Measurements from ENCODE around the gene CACNB2. TPM values are rescaled to one million over a fixed set of nuclear protein-coding genes. Genes with fewer than 3 reads are reported as not detected.

The CACNB2 gene
- total and polyA plus RNA-seq, 2 donors (not counting 3 experiments of a cell fraction or from before 2014, with no cell fraction given): not detected

DNA sequence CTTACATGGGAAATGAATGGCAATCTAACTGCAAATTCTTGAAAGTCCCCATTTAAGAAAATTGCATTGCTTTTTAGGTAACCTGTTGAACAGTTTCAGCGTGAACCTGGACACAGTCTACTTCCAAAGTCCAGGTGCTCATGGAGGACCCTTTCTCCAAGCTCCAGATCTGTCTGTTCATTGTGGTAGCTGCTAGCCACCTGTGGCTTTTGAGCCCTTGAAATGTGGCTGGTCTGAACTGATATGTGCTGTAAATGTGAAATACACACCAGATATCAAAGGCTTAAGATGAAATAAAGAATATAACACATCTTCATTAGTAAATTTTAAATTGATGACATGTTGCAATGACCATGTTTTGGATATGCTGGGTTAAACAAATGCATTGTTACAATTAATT, 4.2 kb downstream of the CACNB2 start:
- ChIA-PET CTCF (no interaction called here), POLR2A (no interaction called here)
- DNase-seq (ENCODE audit: low read depth, low spot score) (no peak), FAIRE-seq (no peak)
- no peaks in the 10 kb centered on the region for H3K9me1 ChIP-seq (replicated peaks; ENCODE audit: control insufficient read depth, extremely low read depth, insufficient read depth, low read length)
- dilution Hi-C loops (cut with MboI; ENCODE audit: extremely low pct_ligation_motif_present, low sequenced_read_pairs) (no loop called here), intact Hi-C loops (cut with micrococcal nuclease) (no loop called here)
- H3K36me3 ChIP-seq (ENCODE audit: control insufficient read depth in 2 of 2, extremely low read depth in 1 of 2, insufficient read depth in 2 of 2, low read length in 2 of 2): no peaks in the 10 kb centered on the region
- H3K9ac ChIP-seq (replicated peaks; ENCODE audit: extremely low read depth, insufficient read depth, low read length): no peak overlapping the region
- no peak overlapping the region for H3K4me3 ChIP-seq (replicated peaks in 1 of 3; ENCODE audit: insufficient read depth in 1 of 3, low read depth in 1 of 3, low read length in 3 of 3)
- no TSS peak for BruUV-seq (replicated peaks)
- H3K4me1 ChIP-seq (ENCODE audit: control insufficient read depth, extremely low read depth, insufficient read depth, low read length): no peaks in the 10 kb centered on the region
- H4K20me1 ChIP-seq (replicated peaks; ENCODE audit: control insufficient read depth, extremely low read depth, insufficient read depth, low read length): no peaks in the 10 kb centered on the region
- H3K27me3 ChIP-seq (ENCODE audit: control insufficient read depth in 2 of 2, insufficient read depth in 2 of 2, low read length in 2 of 2): peaks cover 22 to 31% of the 10 kb centered on the region in 2 experiments
- H3K9me3 ChIP-seq (replicated peaks; ENCODE audit: control insufficient read depth, insufficient read depth, low read length): no peaks in the 10 kb centered on the region
- TF ChIP-seq JUN (IDR thresholded peaks at IDR 0.05; ENCODE audit: borderline replicate concordance, insufficient read depth, insufficient read length, low read depth) (no peak), MYC (IDR thresholded peaks at IDR 0.05; ENCODE audit: low read depth, low read length) (no peak)
- no peak overlapping the region for H2AFZ ChIP-seq (ENCODE audit: low read depth, low read length)
- H3K4me2 ChIP-seq (ENCODE audit: insufficient read depth, low read length): no peak overlapping the region
- no peak overlapping the region for H3K27ac ChIP-seq (ENCODE audit: insufficient read depth, low read depth, low read length)
- no peaks in the 10 kb centered on the region for H3K79me2 ChIP-seq (ENCODE audit: control insufficient read depth, insufficient read depth, low read length)

GRCh38 chr10:18144928-18145327, 4.7 kb downstream of the CACNB2 start:
- no peak for FAIRE-seq
- Histone ChIP-seq H3K4me1 (ENCODE audit: control insufficient read depth, extremely low read depth, insufficient read depth, low read length) (no peaks in the 10 kb centered on the region), H3K36me3 (ENCODE audit: control insufficient read depth in 2 of 2, extremely low read depth in 1 of 2, insufficient read depth in 2 of 2, low read length in 2 of 2) (no peaks in the 10 kb centered on the region), H3K27ac (ENCODE audit: insufficient read depth, low read depth, low read length) (no peak overlapping the region), H4K20me1 (replicated peaks; ENCODE audit: control insufficient read depth, extremely low read depth, insufficient read depth, low read length) (no peaks in the 10 kb centered on the region), H3K9me1 (replicated peaks; ENCODE audit: control insufficient read depth, extremely low read depth, insufficient read depth, low read length) (no peaks in the 10 kb centered on the region), H2AFZ (ENCODE audit: low read depth, low read length) (no peak overlapping the region), H3K9ac (replicated peaks; ENCODE audit: extremely low read depth, insufficient read depth, low read length) (no peak overlapping the region), H3K4me2 (ENCODE audit: insufficient read depth, low read length) (no peak overlapping the region), H3K9me3 (replicated peaks; ENCODE audit: control insufficient read depth, insufficient read depth, low read length) (no peaks in the 10 kb centered on the region), H3K4me3 (replicated peaks in 1 of 3; ENCODE audit: insufficient read depth in 1 of 3, low read depth in 1 of 3, low read length in 3 of 3) (no peak overlapping the region), H3K79me2 (ENCODE audit: control insufficient read depth, insufficient read depth, low read length) (no peaks in the 10 kb centered on the region), H3K27me3 (ENCODE audit: control insufficient read depth in 2 of 2, insufficient read depth in 2 of 2, low read length in 2 of 2) (peaks cover 17 to 25% of the 10 kb centered on the region in 2 experiments)
- dilution Hi-C loops (cut with MboI; ENCODE audit: extremely low pct_ligation_motif_present, low sequenced_read_pairs) (no loop called here), intact Hi-C loops (cut with micrococcal nuclease) (no loop called here)
- TF ChIP-seq POLR2AphosphoS5 (IDR thresholded peaks at IDR 0.05; ENCODE audit: insufficient read depth, low read depth, low read length): no peak
- no peak for TF ChIP-seq POLR2A (IDR thresholded peaks at IDR 0.05; ENCODE audit: low read depth, low read length)
- TF ChIP-seq MAX (IDR thresholded peaks at IDR 0.05; ENCODE audit: insufficient read depth, insufficient read length): no peak
- no peak for TF ChIP-seq CTCF (IDR thresholded peaks at IDR 0.05; ENCODE audit: extremely low read depth in 1 of 2, insufficient read depth in 1 of 2, low read depth in 1 of 2, low read length in 2 of 2)
- TF ChIP-seq JUN (IDR thresholded peaks at IDR 0.05; ENCODE audit: borderline replicate concordance, insufficient read depth, insufficient read length, low read depth): no peak
- TF ChIP-seq FOS (IDR thresholded peaks at IDR 0.05; ENCODE audit: borderline replicate concordance, insufficient read depth, low read length): no peak
- no peak for TF ChIP-seq EZH2 (IDR thresholded peaks at IDR 0.05; ENCODE audit: borderline replicate concordance, low read depth, low read length, severe bottlenecking)
- no peak for TF ChIP-seq GATA2 (IDR thresholded peaks at IDR 0.05; ENCODE audit: insufficient read depth, insufficient read length, low read depth, low read length)
- TF ChIP-seq MYC (IDR thresholded peaks at IDR 0.05; ENCODE audit: low read depth, low read length): no peak
- ChIA-PET POLR2A (no interaction called here), CTCF (no interaction called here)
- BruUV-seq (replicated peaks): no TSS peak
- DNase-seq (ENCODE audit: low read depth, low spot score): no peak

All from endothelial cell of umbilical vein (primary cell).